DOHH2 (cell line): ENCODE results near the gene COL23A1.

ENCODE experiments used
- H3F3A ChIP-seq: fragments of 200-600 bp; sonication (generic), shearing (Covaris generic); 2 replicates; pipeline ENCODE4 v1.6.0; 2016; ENCODE audit warnings: antibody characterized with exemption, mild to moderate bottlenecking; ENCODE audit not compliant: control insufficient read depth, insufficient read depth
- H3K27ac ChIP-seq: fragments of 200-600 bp; sonication (generic); 2 replicates; pipeline ENCODE4 v1.5.1; 2014; ENCODE audit warnings: low read depth, mild to moderate bottlenecking, low read length, moderate library complexity
- H3K27me3 ChIP-seq: fragments of 200-600 bp; sonication (generic); 2 replicates; pipeline ENCODE4 v1.6.1; 2014; ENCODE audit warnings: mild to moderate bottlenecking, low read length, mixed read lengths; ENCODE audit not compliant: control insufficient read depth
- H3K36me3 ChIP-seq: fragments of 200-600 bp; sonication (generic); 2 replicates; pipeline ENCODE4 v1.6.1; 2014; ENCODE audit warnings: mild to moderate bottlenecking, low read length, moderate library complexity, mixed read lengths; ENCODE audit not compliant: control insufficient read depth
- H3K4me1 ChIP-seq: fragments of 200-600 bp; sonication (generic); 2 replicates; pipeline ENCODE4 v1.6.1; 2014; ENCODE audit warnings: mild to moderate bottlenecking, low read length, mixed read lengths; ENCODE audit not compliant: control insufficient read depth
- H3K4me2 ChIP-seq: fragments of 200-600 bp; sonication (generic); 2 replicates; pipeline ENCODE4 v1.6.0; 2014; ENCODE audit warnings: mild to moderate bottlenecking, low read length, moderate library complexity
- H3K4me3 ChIP-seq: fragments of 200-600 bp; sonication (generic); 2 replicates; pipeline ENCODE4 v1.5.1; 2014; ENCODE audit warnings: mild to moderate bottlenecking, low read length, mixed read lengths
- H3K79me2 ChIP-seq: fragments of 200-600 bp; sonication (generic); 2 replicates; pipeline ENCODE4 v1.6.1; 2014; ENCODE audit warnings: mild to moderate bottlenecking, low read length, mixed read lengths; ENCODE audit not compliant: control insufficient read depth
- H3K9me2 ChIP-seq: fragments of 200-600 bp; sonication (generic); replicated peaks from 2 replicates; pipeline ENCODE4 v1.6.1; 2014; ENCODE audit warnings: mild to moderate bottlenecking, low read length, mixed read lengths; ENCODE audit not compliant: control insufficient read depth
- H3K9me3 ChIP-seq: fragments of 200-600 bp; sonication (generic); 2 replicates; pipeline ENCODE4 v1.6.1; 2014; ENCODE audit warnings: antibody characterized with exemption, low read length, mixed read lengths; ENCODE audit not compliant: control insufficient read depth, insufficient read depth
- H4K20me1 ChIP-seq: fragments of 200-600 bp; sonication (generic); 2 replicates; pipeline ENCODE4 v1.6.0; 2014; ENCODE audit warnings: low read depth, mild to moderate bottlenecking, antibody characterized with exemption, low read length, moderate library complexity; ENCODE audit not compliant: control insufficient read depth, insufficient read depth
- EZH2phosphoT487 ChIP-seq: fragments of 200-600 bp; sonication (generic); IDR thresholded peaks from 2 replicates; pipeline ENCODE4 v1.6.1; 2017; ENCODE audit warnings: borderline replicate concordance, mild to moderate bottlenecking, antibody characterized with exemption, low read length, moderate library complexity, mixed read lengths
- TF ChIP-seq, protein P1 (sequence below): fragments of 200-600 bp; sonication (generic); IDR thresholded peaks from one replicate; pipeline ENCODE4 v1.5.1; 2014; ENCODE audit warnings: antibody characterized with exemption, mild to moderate bottlenecking, low read depth, low read length; ENCODE audit not compliant: poor library complexity, severe bottlenecking

The COL23A1 gene

GRCh38 chr5:178382754-178383164 is 207.4 kb downstream of the COL23A1 start:
- TF ChIP-seq, protein P1, sequence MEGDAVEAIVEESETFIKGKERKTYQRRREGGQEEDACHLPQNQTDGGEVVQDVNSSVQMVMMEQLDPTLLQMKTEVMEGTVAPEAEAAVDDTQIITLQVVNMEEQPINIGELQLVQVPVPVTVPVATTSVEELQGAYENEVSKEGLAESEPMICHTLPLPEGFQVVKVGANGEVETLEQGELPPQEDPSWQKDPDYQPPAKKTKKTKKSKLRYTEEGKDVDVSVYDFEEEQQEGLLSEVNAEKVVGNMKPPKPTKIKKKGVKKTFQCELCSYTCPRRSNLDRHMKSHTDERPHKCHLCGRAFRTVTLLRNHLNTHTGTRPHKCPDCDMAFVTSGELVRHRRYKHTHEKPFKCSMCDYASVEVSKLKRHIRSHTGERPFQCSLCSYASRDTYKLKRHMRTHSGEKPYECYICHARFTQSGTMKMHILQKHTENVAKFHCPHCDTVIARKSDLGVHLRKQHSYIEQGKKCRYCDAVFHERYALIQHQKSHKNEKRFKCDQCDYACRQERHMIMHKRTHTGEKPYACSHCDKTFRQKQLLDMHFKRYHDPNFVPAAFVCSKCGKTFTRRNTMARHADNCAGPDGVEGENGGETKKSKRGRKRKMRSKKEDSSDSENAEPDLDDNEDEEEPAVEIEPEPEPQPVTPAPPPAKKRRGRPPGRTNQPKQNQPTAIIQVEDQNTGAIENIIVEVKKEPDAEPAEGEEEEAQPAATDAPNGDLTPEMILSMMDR = no peak
- no peak for TF ChIP-seq EZH2phosphoT487
- no peaks in the 10 kb centered on the region for H3K9me2 ChIP-seq
- H3K9me3 ChIP-seq = no peaks in the 10 kb centered on the region
- H3F3A ChIP-seq = no peaks in the 10 kb centered on the region
- H3K36me3 ChIP-seq = no peaks in the 10 kb centered on the region
- no peaks in the 10 kb centered on the region for H3K4me1 ChIP-seq
- no peaks in the 10 kb centered on the region for H4K20me1 ChIP-seq
- H3K79me2 ChIP-seq = no peaks in the 10 kb centered on the region
- H3K4me2 ChIP-seq = no peak overlapping the region
- no peaks in the 10 kb centered on the region for H3K27me3 ChIP-seq
- H3K4me3 ChIP-seq = no peak overlapping the region
- no peak overlapping the region for H3K27ac ChIP-seq

DNA sequence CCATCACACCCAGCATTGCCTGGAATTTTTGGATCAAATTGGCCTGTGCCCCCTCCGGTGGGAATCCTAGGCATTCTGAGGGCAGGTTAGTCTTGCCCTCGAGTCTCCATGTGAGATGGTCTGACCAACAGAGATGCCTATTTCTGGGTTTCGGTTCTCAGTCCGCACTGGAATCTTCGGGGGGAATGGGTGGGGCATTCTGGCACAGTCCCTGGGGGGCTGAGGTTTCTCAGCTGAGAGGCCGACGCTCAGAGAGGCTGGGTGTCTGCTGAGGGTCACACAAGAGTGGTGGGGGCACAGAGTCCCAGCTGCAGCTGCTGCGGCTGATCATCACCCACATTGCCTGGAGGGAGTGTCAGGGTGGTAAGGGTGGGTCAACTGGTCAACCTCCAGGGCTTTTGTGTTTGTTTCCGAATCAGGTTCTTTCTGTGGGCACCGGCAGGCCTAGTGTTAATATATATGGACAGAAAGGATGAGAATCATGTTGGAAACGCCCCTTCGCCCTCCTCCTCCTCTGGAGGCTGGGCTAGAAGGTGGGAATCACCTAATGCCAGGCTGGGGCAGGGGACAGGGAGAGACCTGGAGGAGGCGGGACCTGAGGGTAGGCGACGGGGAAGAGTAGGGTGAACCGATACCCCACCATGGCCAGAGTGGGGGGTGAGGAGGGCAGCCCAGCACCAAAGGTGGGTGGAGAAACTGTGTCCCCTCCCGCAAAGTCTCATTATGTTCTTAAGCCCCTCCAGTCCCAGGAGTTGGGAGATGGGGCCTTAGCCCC is 208.1 kb downstream of the COL23A1 start:
- no peaks in the 10 kb centered on the region for H3K4me1 ChIP-seq
- no peaks in the 10 kb centered on the region for H3K9me3 ChIP-seq
- TF ChIP-seq, protein P1 = no peak
- TF ChIP-seq EZH2phosphoT487 = no peak
- no peaks in the 10 kb centered on the region for H4K20me1 ChIP-seq
- H3K36me3 ChIP-seq = no peaks in the 10 kb centered on the region
- no peak overlapping the region for H3K27ac ChIP-seq
- H3K9me2 ChIP-seq = no peaks in the 10 kb centered on the region
- no peak overlapping the region for H3K4me3 ChIP-seq
- no peaks in the 10 kb centered on the region for H3K79me2 ChIP-seq
- H3K4me2 ChIP-seq = no peak overlapping the region
- H3K27me3 ChIP-seq = no peaks in the 10 kb centered on the region
- H3F3A ChIP-seq = no peaks in the 10 kb centered on the region

- no peaks in the 10 kb centered on the region for H3K4me1 ChIP-seq
- no peaks in the 10 kb centered on the region for H4K20me1 ChIP-seq
- H3K9me2 ChIP-seq = no peaks in the 10 kb centered on the region
- H3K27me3 ChIP-seq = no peaks in the 10 kb centered on the region
- no peaks in the 10 kb centered on the region for H3K9me3 ChIP-seq
- no peaks in the 10 kb centered on the region for H3F3A ChIP-seq
- no peak overlapping the region for H3K4me3 ChIP-seq
- H3K27ac ChIP-seq = no peak overlapping the region
- H3K4me2 ChIP-seq = no peak overlapping the region
- no peaks in the 10 kb centered on the region for H3K36me3 ChIP-seq
- TF ChIP-seq EZH2phosphoT487 = no peak
- TF ChIP-seq, protein P1 = no peak
- no peaks in the 10 kb centered on the region for H3K79me2 ChIP-seq
Observed at GRCh38 chr5:178381206-178381605, 209.0 kb downstream of the COL23A1 start.
